IMR-90 (cell line): ENCODE data around the gene TENM3. TPM values are rescaled to one million over a fixed set of nuclear protein-coding genes. Genes with fewer than 3 reads are reported as not detected.

Experiments used
- ATAC-seq: fragments of 200-7000 bp; cut with Tn5 transposase; 2 replicates; pipeline ENCODE4 v1.9.1; 2020; ENCODE audit warnings: low read depth, mild to moderate bottlenecking, moderate library complexity
- BruUV-seq: library from RNA; stranded (reverse); fragments of 400-500 nt; replicated peaks from 2 replicates; lab custom pipeline; 2021; lab: Mats Ljungman, UMichigan
- CTCF ChIA-PET: fragments of 300-600 bp; formaldehyde crosslinking; extraction: SDS; loops from one replicate; lab custom pipeline; 2021; ENCODE audit warnings: antibody characterized with exemption; lab: Yijun Ruan, JAX
- POLR2A ChIA-PET: fragments of 300-600 bp; sonication (Branson Sonifier 250); formaldehyde crosslinking; loops from one replicate; lab custom pipeline; 2022; ENCODE audit warnings: antibody characterized with exemption; ENCODE audit not compliant: unreplicated experiment; lab: Charles Lee
- DNase-seq: peaks from one replicate; pipeline ENCODE4 v3.0.0; 2013
- H2AFZ ChIP-seq: replicated peaks from 2 replicates; pipeline ENCODE3; 2013; ENCODE audit warnings: low read length, mild to moderate bottlenecking; ENCODE audit not compliant: poor library complexity
- H2AK5ac ChIP-seq: 2 replicates; pipeline ENCODE4 v1.6.1; 2013; ENCODE audit warnings: low read depth, low read length, inconsistent platforms
- H2AK9ac ChIP-seq: replicated peaks from 2 replicates; pipeline ENCODE3; 2013; ENCODE audit warnings: mild to moderate bottlenecking, low read depth, low read length, moderate library complexity; ENCODE audit not compliant: poor library complexity
- H2BK120ac ChIP-seq: 2 replicates; pipeline ENCODE4 v1.6.1; 2013; ENCODE audit warnings: low read depth, low read length, inconsistent platforms
- H2BK15ac ChIP-seq: 3 replicates; pipeline ENCODE4 v1.6.1; 2013; ENCODE audit warnings: low read depth, low read length, inconsistent platforms
- H2BK20ac ChIP-seq: 2 replicates; pipeline ENCODE4 v1.6.1; 2013; ENCODE audit warnings: low read depth, mild to moderate bottlenecking, inconsistent platforms, low read length, moderate library complexity
- H2BK5ac ChIP-seq: 2 replicates; pipeline ENCODE4 v1.6.1; 2013; ENCODE audit warnings: mild to moderate bottlenecking, low read depth, low read length, inconsistent platforms; ENCODE audit not compliant: poor library complexity, severe bottlenecking
- H3K14ac ChIP-seq: replicated peaks from 2 replicates; pipeline ENCODE4 v1.6.1; 2013; ENCODE audit warnings: low read depth, low read length, inconsistent platforms
- H3K18ac ChIP-seq: 2 replicates; pipeline ENCODE4 v1.6.1; 2013; ENCODE audit warnings: low read depth, low read length, control low read depth
- H3K23ac ChIP-seq: 2 replicates; pipeline ENCODE4 v1.6.1; 2013; ENCODE audit warnings: low read depth, low read length, inconsistent platforms
- H3K27ac ChIP-seq: 2 replicates; pipeline ENCODE4 v1.5.1; 2013; ENCODE audit warnings: mild to moderate bottlenecking, control low read depth, low read length; ENCODE audit not compliant: insufficient read depth
- H3K27me3 ChIP-seq: 2 replicates; pipeline ENCODE4 v1.6.1; 2013; ENCODE audit warnings: low read length; ENCODE audit not compliant: control insufficient read depth, insufficient read depth
- H3K36me3 ChIP-seq: 2 replicates; pipeline ENCODE4 v1.6.1; 2013; ENCODE audit warnings: low read length, mixed read lengths; ENCODE audit not compliant: control insufficient read depth, insufficient read depth
- H3K4ac ChIP-seq: 2 replicates; pipeline ENCODE4 v1.6.1; 2013; ENCODE audit warnings: low read depth, low read length, inconsistent platforms
- H3K4me1 ChIP-seq: 2 replicates; pipeline ENCODE4 v1.6.1; 2013; ENCODE audit warnings: low read length, mixed read lengths; ENCODE audit not compliant: control insufficient read depth, insufficient read depth
- H3K4me2 ChIP-seq: 2 replicates; pipeline ENCODE4 v1.6.1; 2013; ENCODE audit warnings: low read depth, mild to moderate bottlenecking, control low read depth, low read length, moderate library complexity
- H3K4me3 ChIP-seq: 2 replicates; pipeline ENCODE4 v1.5.1; 2013; ENCODE audit warnings: low read depth, mild to moderate bottlenecking, control low read depth, low read length, moderate library complexity; ENCODE audit not compliant: insufficient read depth
- H3K56ac ChIP-seq: 2 replicates; pipeline ENCODE4 v1.6.1; 2013; ENCODE audit warnings: low read length, inconsistent platforms; ENCODE audit not compliant: insufficient read depth; ENCODE audit errors: extremely low read depth
- H3K79me1 ChIP-seq, 2 experiments: 2 replicates each; pipeline ENCODE4 v1.6.1; 2013; ENCODE audit warnings: low read length in 2 of 2, inconsistent platforms in 1 of 2, low read depth in 1 of 2
- H3K9ac ChIP-seq: 2 replicates; pipeline ENCODE4 v1.6.1; 2013; ENCODE audit warnings: low read depth, low read length, control low read depth
- H3K9me1 ChIP-seq: 2 replicates; pipeline ENCODE4 v1.6.1; 2013; ENCODE audit warnings: low read length, inconsistent platforms; ENCODE audit not compliant: insufficient read depth
- H3K9me3 ChIP-seq: 2 replicates; pipeline ENCODE4 v1.6.1; 2013; ENCODE audit warnings: low read length; ENCODE audit not compliant: control insufficient read depth, insufficient read depth
- H4K20me1 ChIP-seq: 2 replicates; pipeline ENCODE4 v1.6.1; 2013; ENCODE audit warnings: low read length, inconsistent platforms; ENCODE audit not compliant: insufficient read depth
- H4K5ac ChIP-seq: 2 replicates; pipeline ENCODE4 v1.6.1; 2013; ENCODE audit warnings: mild to moderate bottlenecking, low read depth, low read length, control low read depth
- H4K8ac ChIP-seq, 2 experiments: 2 replicates each; pipeline ENCODE4 v1.6.1; 2013; ENCODE audit warnings: low read depth in 2 of 2, low read length in 2 of 2, control low read depth in 1 of 2, inconsistent platforms in 1 of 2
- H4K91ac ChIP-seq: 2 replicates; pipeline ENCODE4 v1.6.1; 2013; ENCODE audit warnings: low read depth, low read length, inconsistent platforms; ENCODE audit not compliant: insufficient read depth
- BHLHE40 ChIP-seq: fragments of 150-350 bp; IDR thresholded peaks from 2 replicates; pipeline ENCODE4 v1.6.1; 2016; ENCODE audit warnings: mild to moderate bottlenecking, low read depth, low read length
- CEBPB ChIP-seq: IDR thresholded peaks from 2 replicates; pipeline ENCODE4 v1.6.1; 2012; ENCODE audit warnings: low read depth, low read length, improper control_type of control experiment
- CTCF ChIP-seq: conservative IDR thresholded peaks from 2 replicates; pipeline ENCODE4 v1.5.1; 2012; ENCODE audit warnings: mild to moderate bottlenecking, low read depth, low read length, improper control_type of control experiment
- FOS ChIP-seq: fragments of 150-350 bp; IDR thresholded peaks from 2 replicates; pipeline ENCODE4 v1.6.1; 2016; ENCODE audit warnings: low read depth, low read length
- MAFK ChIP-seq: IDR thresholded peaks from 2 replicates; pipeline ENCODE4 v1.6.1; 2012; ENCODE audit warnings: low read depth, low read length, improper control_type of control experiment
- RAD21 ChIP-seq: IDR thresholded peaks from 2 replicates; pipeline ENCODE4 v1.6.1; 2012; ENCODE audit warnings: low read length, improper control_type of control experiment
- RFX5 ChIP-seq: IDR thresholded peaks from 2 replicates; pipeline ENCODE4 v1.8.0; 2012; ENCODE audit warnings: low read depth, mild to moderate bottlenecking, low read length, moderate library complexity
- WGBS, 2 experiments: methylation state at CpG; one replicate each; pipeline versions ENCODE4 v1.1.5 to v1.1.7; 2013; ENCODE audit warnings: missing lambda C conversion rate in 2 of 2; ENCODE audit not compliant: insufficient read length in 1 of 2; ENCODE audit errors: extremely low coverage in 2 of 2; 5-methylcytosine and 5-hydroxymethylcytosine counted together
- dilution Hi-C: fragments of 300-500 bp; cut with HindIII; formaldehyde crosslinking; loops from one replicate; pipeline ENCODE4 v1.14.3; 2018; ENCODE audit warnings: low sequenced_read_pairs; ENCODE audit not compliant: unreplicated experiment
- in situ Hi-C: fragments of 300-500 bp; cut with MboI; formaldehyde crosslinking; loops from 3 replicates; pipeline ENCODE4 v1.14.3; 2019; ENCODE audit warnings: low sequenced_read_pairs, inconsistent platforms, mixed read lengths
- intact Hi-C: fragments of 100-400 bp; cut with micrococcal nuclease; formaldehyde crosslinking; loops from 2 replicates; pipeline ENCODE4 v1.10.0; 2022
- polyA plus RNA-seq, 3 experiments: library from polyadenylated mRNA; depleted of rRNA; stranded (reverse); fragments of >200 nt; gene quantifications; 2 replicates each; pipeline ENCODE4 v1.2.3, GENCODE V29; 2012; ENCODE audit warnings: low replicate concordance in 1 of 3
- total RNA-seq: library from RNA; depleted of rRNA; stranded (reverse); fragments of >200 nt; gene quantifications from 2 replicates; pipeline ENCODE4 v1.2.3, GENCODE V29; 2012
- TF ChIP-seq, protein P1 (sequence below): fragments of 150-350 bp; IDR thresholded peaks from 2 replicates; pipeline ENCODE4 v1.6.1; 2016; ENCODE audit warnings: low read depth, mild to moderate bottlenecking, low read length, moderate library complexity, borderline replicate concordance
- TF ChIP-seq, protein P2 (sequence below): fragments of 150-350 bp; IDR thresholded peaks from 2 replicates; pipeline ENCODE4 v1.6.1; 2017; ENCODE audit warnings: mild to moderate bottlenecking, antibody characterized with exemption, low read length, low read depth

The TENM3 gene
- total and polyA plus RNA-seq, 2 of the 4 experiments (the other 2 are of a cell fraction) = 29.9 to 173 TPM

DNA sequence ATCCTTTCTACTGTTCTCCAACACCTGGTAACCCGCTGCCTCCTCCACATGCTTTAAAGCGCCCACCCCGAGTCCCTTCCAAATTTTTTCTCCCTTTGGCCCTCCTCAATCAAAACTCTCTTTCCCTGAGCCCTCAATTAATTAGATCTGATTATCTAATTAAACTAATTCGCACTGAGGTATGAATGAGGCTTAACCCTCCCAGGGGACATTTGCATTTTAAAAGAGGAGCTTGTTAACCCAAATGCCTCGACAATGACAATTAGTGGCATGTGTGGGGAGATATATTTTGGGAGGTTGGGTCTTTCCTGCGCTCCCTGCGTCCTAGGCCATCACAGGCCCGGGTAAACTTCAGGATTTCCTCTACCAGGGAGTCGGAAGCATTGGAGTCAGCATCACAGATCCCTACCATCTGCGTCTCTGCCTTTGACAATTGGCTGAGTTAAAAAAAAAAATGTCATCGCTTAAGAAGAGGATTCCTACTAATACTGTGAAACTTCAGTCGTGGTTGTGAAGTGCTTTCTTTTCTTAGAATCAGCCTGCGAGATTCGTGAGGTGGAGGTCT lies 50.6 kb downstream of the TENM3 start:
- H3K9me1 ChIP-seq = peaks cover 8% of the 10 kb centered on the region
- H3K79me1 ChIP-seq = no peaks in the 10 kb centered on the region
- no TSS peak for BruUV-seq
- H3K56ac ChIP-seq = no peak overlapping the region
- no peak overlapping the region for H3K4me3 ChIP-seq
- no peaks in the 10 kb centered on the region for H3K36me3 ChIP-seq
- no peak overlapping the region for H2BK120ac ChIP-seq
- no peak overlapping the region for H2BK20ac ChIP-seq
- no peak overlapping the region for H3K23ac ChIP-seq
- no peaks in the 10 kb centered on the region for H4K20me1 ChIP-seq
- DNase-seq = no peak
- no peak overlapping the region for H3K14ac ChIP-seq
- POLR2A ChIA-PET = no interaction called here
- no peak overlapping the region for H3K18ac ChIP-seq
- CTCF ChIA-PET = no interaction called here
- no peak overlapping the region for H2BK15ac ChIP-seq
- H2BK5ac ChIP-seq = no peak overlapping the region
- H3K27ac ChIP-seq = no peak overlapping the region
- H3K9me3 ChIP-seq = no peaks in the 10 kb centered on the region
- H3K9ac ChIP-seq = no peak overlapping the region
- in situ Hi-C loops (no loop called here), intact Hi-C loops (no loop called here), dilution Hi-C loops (no loop called here)
- H4K8ac ChIP-seq = no peak overlapping the region
- WGBS, 2 experiments = 75% methylated on average over 4 of the region's 14 CpGs; no CpG with 5 or more reads in 1 of the 2 experiments
- no peak overlapping the region for H2AK9ac ChIP-seq
- no peak overlapping the region for H4K5ac ChIP-seq
- peaks cover 2% of the 10 kb centered on the region; the same call in 1 of the 2 replicates for H3K4me1 ChIP-seq
- H2AK5ac ChIP-seq = no peak overlapping the region
- H2AFZ ChIP-seq = no peak overlapping the region
- TF ChIP-seq, protein P1, sequence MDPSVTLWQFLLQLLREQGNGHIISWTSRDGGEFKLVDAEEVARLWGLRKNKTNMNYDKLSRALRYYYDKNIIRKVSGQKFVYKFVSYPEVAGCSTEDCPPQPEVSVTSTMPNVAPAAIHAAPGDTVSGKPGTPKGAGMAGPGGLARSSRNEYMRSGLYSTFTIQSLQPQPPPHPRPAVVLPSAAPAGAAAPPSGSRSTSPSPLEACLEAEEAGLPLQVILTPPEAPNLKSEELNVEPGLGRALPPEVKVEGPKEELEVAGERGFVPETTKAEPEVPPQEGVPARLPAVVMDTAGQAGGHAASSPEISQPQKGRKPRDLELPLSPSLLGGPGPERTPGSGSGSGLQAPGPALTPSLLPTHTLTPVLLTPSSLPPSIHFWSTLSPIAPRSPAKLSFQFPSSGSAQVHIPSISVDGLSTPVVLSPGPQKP = no peak
- TF ChIP-seq CTCF (no peak), MAFK (no peak), FOS (no peak), RFX5 (no peak), RAD21 (no peak), CEBPB (no peak), BHLHE40 (no peak)
- TF ChIP-seq, protein P2, sequence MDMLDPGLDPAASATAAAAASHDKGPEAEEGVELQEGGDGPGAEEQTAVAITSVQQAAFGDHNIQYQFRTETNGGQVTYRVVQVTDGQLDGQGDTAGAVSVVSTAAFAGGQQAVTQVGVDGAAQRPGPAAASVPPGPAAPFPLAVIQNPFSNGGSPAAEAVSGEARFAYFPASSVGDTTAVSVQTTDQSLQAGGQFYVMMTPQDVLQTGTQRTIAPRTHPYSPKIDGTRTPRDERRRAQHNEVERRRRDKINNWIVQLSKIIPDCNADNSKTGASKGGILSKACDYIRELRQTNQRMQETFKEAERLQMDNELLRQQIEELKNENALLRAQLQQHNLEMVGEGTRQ = no peak
- no peaks in the 10 kb centered on the region for H3K27me3 ChIP-seq
- no peak overlapping the region for H3K4me2 ChIP-seq
- ATAC-seq = no peak
- no peak overlapping the region for H4K91ac ChIP-seq
- H3K4ac ChIP-seq = no peak overlapping the region
